Osteoblast (primary cell): ENCODE results near the gene GMEB1. TPM values are rescaled to one million over a fixed set of nuclear protein-coding genes. Genes with fewer than 3 reads are reported as not detected.
A peak's percentile ranks its signal among the peaks of the same experiment; 100 is the strongest.
"Not testable (repeated sequence)": the region's sequence is repeated elsewhere in the genome, so short reads cannot be mapped to it uniquely, and the experiment has no call there.

Experiments used
- DNase-seq: peaks from one replicate; pipeline ENCODE4 v3.0.0; 2011; ENCODE audit warnings: low spot score, mixed read lengths; ENCODE audit not compliant: insufficient read length; ENCODE audit errors: missing footprints
- H2AFZ ChIP-seq: 2 replicates; pipeline ENCODE4 v1.6.0; 2011; ENCODE audit warnings: mild to moderate bottlenecking, low read length
- H3K27ac ChIP-seq: 2 replicates; pipeline ENCODE4 v1.5.1; 2011; ENCODE audit warnings: mild to moderate bottlenecking, low read depth, low read length, moderate library complexity
- H3K27me3 ChIP-seq: 2 replicates; pipeline ENCODE4 v1.6.0; 2012; ENCODE audit warnings: mild to moderate bottlenecking, control low read depth, inconsistent platforms, low read length, moderate library complexity; ENCODE audit not compliant: insufficient read depth
- H3K36me3 ChIP-seq: 2 replicates; pipeline ENCODE4 v1.5.1; 2011; ENCODE audit warnings: mild to moderate bottlenecking, low read length, control low read depth, moderate library complexity; ENCODE audit not compliant: insufficient read depth
- H3K4me1 ChIP-seq: 2 replicates; pipeline ENCODE4 v1.5.1; 2011; ENCODE audit warnings: mild to moderate bottlenecking, low read length, control low read depth, moderate library complexity; ENCODE audit not compliant: insufficient read depth
- H3K4me2 ChIP-seq: 2 replicates; pipeline ENCODE4 v1.6.0; 2011; ENCODE audit warnings: mild to moderate bottlenecking, low read length; ENCODE audit not compliant: insufficient read depth
- H3K4me3 ChIP-seq: fragments of 200-600 bp; sonication (generic); 3 replicates; pipeline ENCODE4 v1.5.1; 2012; ENCODE audit warnings: mild to moderate bottlenecking, low read length, inconsistent platforms; ENCODE audit not compliant: insufficient read depth
- H3K79me2 ChIP-seq: 2 replicates; pipeline ENCODE4 v1.6.0; 2012; ENCODE audit warnings: mild to moderate bottlenecking, low read length, control low read depth, inconsistent platforms; ENCODE audit not compliant: insufficient read depth
- H3K9me3 ChIP-seq: 2 replicates; pipeline ENCODE4 v1.5.1; 2011; ENCODE audit warnings: low read depth, low read length, control low read depth
- H4K20me1 ChIP-seq: 2 replicates; pipeline ENCODE4 v1.6.0; 2012; ENCODE audit warnings: mild to moderate bottlenecking, low read length, control low read depth; ENCODE audit not compliant: insufficient read depth
- CTCF ChIP-seq: IDR thresholded peaks from 2 replicates; pipeline ENCODE4 v1.5.1; 2011; ENCODE audit warnings: mild to moderate bottlenecking, low read depth, low read length, moderate library complexity; ENCODE audit errors: extremely low read depth
- total RNA-seq: library from RNA; depleted of rRNA; stranded (reverse); fragments of >200 nt; gene quantifications from 2 replicates; pipeline ENCODE4 v1.2.3, GENCODE V29; 2012

The GMEB1 gene
- total RNA-seq, 1 donor, result 11.9 TPM

GRCh38 chr1:28744184-28744583 is 75.6 kb downstream of the GMEB1 start:
- peaks cover 5% of the 10 kb centered on the region for H3K4me1 ChIP-seq
- no peak overlapping the region for H3K4me3 ChIP-seq
- no peaks in the 10 kb centered on the region for H3K9me3 ChIP-seq
- H3K27ac ChIP-seq, result no peak overlapping the region
- H3K4me2 ChIP-seq, result no peak overlapping the region
- H3K27me3 ChIP-seq, result no peaks in the 10 kb centered on the region
- H3K79me2 ChIP-seq, result peaks cover 98% of the 10 kb centered on the region
- H3K36me3 ChIP-seq, result peaks cover 60% of the 10 kb centered on the region
- H4K20me1 ChIP-seq, result peaks cover 78% of the 10 kb centered on the region
- H2AFZ ChIP-seq, result no peak overlapping the region
- DNase-seq, result no peak
- TF ChIP-seq CTCF, result no peak

DNA sequence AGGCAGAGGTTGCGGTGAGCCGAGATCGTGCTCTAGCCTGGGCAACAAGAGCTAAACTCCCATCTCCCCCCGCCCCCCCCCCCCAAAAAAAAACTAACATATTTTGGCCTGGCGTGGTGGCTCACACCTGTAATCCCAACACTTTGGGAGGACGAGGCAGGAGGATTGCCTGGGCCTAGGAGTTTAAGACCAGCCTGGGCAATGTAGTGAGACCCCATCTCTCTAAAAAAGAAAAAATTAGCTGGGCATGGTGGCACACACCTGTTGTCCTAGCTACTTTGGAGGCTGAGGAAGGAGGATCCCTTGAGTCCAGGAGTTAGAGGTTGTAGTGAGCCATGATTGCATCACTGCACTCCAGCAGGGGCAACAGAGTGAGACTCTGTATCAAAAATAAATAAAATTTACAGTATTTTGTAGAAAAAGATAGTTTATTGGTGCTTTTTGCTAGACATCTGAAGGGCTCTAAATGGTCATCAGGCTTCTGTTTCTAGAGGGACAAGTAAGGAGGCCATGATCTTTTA is 77.1 kb downstream of the GMEB1 start:
- peaks cover 45% of the 10 kb centered on the region for H3K36me3 ChIP-seq
- TF ChIP-seq CTCF, result no peak
- H4K20me1 ChIP-seq, result peaks cover 72% of the 10 kb centered on the region

DNA sequence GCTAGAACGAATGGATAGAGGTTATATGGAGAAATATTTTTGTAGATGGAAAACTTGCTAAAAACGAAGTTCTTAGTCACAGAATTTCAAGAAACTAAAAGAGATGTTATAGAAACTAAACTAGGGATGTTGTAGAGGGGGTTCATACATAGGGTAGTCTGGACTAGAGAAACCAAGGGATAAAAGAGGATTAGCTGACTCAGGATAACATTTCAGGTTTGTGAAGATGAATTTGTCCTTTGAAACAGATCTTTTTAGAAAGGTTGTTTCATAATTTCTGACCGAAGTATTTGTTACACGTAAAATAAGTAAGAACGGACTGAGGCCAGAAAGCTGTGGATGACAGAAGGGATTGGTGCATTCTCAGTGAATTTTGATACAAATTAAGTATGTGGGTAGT is 81.7 kb downstream of the GMEB1 start:
- H4K20me1 ChIP-seq, result peaks cover 79% of the 10 kb centered on the region
- H3K9me3 ChIP-seq, result no peaks in the 10 kb centered on the region
- peaks cover 25% of the 10 kb centered on the region for H3K4me1 ChIP-seq
- no peaks in the 10 kb centered on the region for H3K27me3 ChIP-seq
- peaks cover 100% of the 10 kb centered on the region for H3K79me2 ChIP-seq
- no peak for DNase-seq
- no peak overlapping the region for H3K4me2 ChIP-seq
- no peak overlapping the region for H3K27ac ChIP-seq
- peaks cover 9% of the 10 kb centered on the region for H3K36me3 ChIP-seq
- no peak overlapping the region for H3K4me3 ChIP-seq
- no peak for TF ChIP-seq CTCF
- H2AFZ ChIP-seq, result no peak overlapping the region

More for the DNA sequence above, 77.1 kb downstream of the GMEB1 start:
- Histone ChIP-seq H3K27ac (no peak overlapping the region), H3K9me3 (no peaks in the 10 kb centered on the region), H3K27me3 (no peaks in the 10 kb centered on the region), H3K4me3 (no peak overlapping the region), H3K4me2 (no peak overlapping the region), H3K79me2 (peaks cover 100% of the 10 kb centered on the region), H3K4me1 (peaks cover 7% of the 10 kb centered on the region), H2AFZ (no peak overlapping the region)
- DNase-seq, result no peak

GRCh38 chr1:28750771-28751294 is 82.2 kb downstream of the GMEB1 start:
- H3K79me2 ChIP-seq, result peaks cover 100% of the 10 kb centered on the region
- H3K27ac ChIP-seq, result peak overlapping the region; percentile 43
- DNase-seq, H3K36me3 ChIP-seq, H2AFZ ChIP-seq, H3K4me3 ChIP-seq, H3K27me3 ChIP-seq, H3K9me3 ChIP-seq: not testable (repeated sequence)
- peaks cover 30% of the 10 kb centered on the region for H3K4me1 ChIP-seq
- H3K4me2 ChIP-seq, result peak overlapping the region; percentile 50
- peaks cover 81% of the 10 kb centered on the region for H4K20me1 ChIP-seq
